Measurements from ENCODE around the gene ITPRID1.
"Not testable (repeated sequence)": the region's sequence is repeated elsewhere in the genome, so short reads cannot be mapped to it uniquely, and the experiment has no call there.

ITPRID1 gene

DNA sequence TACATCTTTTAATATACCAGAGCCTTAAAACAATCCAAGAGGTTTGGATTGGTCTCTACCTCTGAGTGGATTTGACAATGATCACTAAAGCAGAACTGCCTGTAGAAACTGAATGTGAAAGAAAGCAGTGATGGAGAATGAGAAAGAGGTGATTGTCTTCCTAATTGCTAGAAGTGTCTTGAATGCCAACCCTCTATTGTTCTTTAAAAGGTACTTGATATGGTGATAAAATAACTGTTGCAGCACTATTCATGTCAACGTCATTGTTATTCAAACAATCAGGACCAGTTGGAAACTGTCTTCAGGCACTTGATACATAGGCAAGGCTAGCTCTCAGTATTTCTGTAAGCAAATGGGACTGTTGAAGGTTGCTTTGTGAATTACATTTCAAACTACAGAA is 47.9 kb upstream of the ITPRID1 start:
- no peaks in the 10 kb centered on the region for H4K20me1 ChIP-seq (ENCODE audit: low read depth, low read length)
- no peaks in the 10 kb centered on the region for H3K36me3 ChIP-seq (ENCODE audit: low read length)
- H3K9me2 ChIP-seq (replicated peaks; ENCODE audit: insufficient read depth, low read length): no peaks in the 10 kb centered on the region
- no peaks in the 10 kb centered on the region for H3K79me2 ChIP-seq (ENCODE audit: insufficient read depth, low read length)
- no peaks in the 10 kb centered on the region; the same call in 1 of the 2 replicates for H3K27me3 ChIP-seq (ENCODE audit: low read length)
- TF ChIP-seq CTCF (IDR thresholded peaks at IDR 0.05; ENCODE audit: insufficient read depth, low read length, poor library complexity, severe bottlenecking): no peak
- TF ChIP-seq EZH2phosphoT487 (conservative IDR thresholded peaks at IDR 0.05; ENCODE audit: low read length): no peak
- H3K4me2 ChIP-seq (ENCODE audit: low read depth, low read length, poor library complexity, severe bottlenecking): no peak overlapping the region
- no peaks in the 10 kb centered on the region for H3K9me3 ChIP-seq (ENCODE audit: insufficient read depth, low read length)
- no peaks in the 10 kb centered on the region for H3F3A ChIP-seq (ENCODE audit: insufficient read depth)
- no peak overlapping the region for H3K9ac ChIP-seq (ENCODE audit: low read length)
- no peak overlapping the region for H3K27ac ChIP-seq (ENCODE audit: low read depth, low read length)
- H3K4me3 ChIP-seq (ENCODE audit: insufficient read depth, low read length, poor library complexity, severe bottlenecking): no peak overlapping the region
- no peak overlapping the region for H2AFZ ChIP-seq (ENCODE audit: low read depth, low read length, severe bottlenecking)

DNA sequence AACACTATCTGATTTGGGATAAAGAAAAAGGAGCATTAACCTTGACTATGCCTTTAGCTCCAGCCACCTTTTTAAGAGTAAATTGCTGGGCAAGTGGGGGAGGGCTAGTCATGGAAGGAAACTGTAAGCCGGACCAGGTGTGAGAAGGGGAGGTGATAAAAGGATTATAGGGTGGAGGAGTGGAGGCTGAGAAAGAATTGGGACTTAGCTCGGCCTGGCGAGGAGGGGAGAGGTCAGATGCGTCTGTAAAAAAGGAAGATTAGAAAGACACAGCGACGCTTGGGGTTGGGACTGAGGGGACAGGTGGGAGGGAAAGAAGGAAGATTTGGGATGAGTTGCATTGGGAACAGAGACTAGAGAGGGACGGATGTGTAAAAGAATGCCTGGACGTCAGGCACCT is 43.0 kb upstream of the ITPRID1 start:
- not testable (repeated sequence) for H3K36me3 ChIP-seq (ENCODE audit: low read length); H3K4me2 ChIP-seq (ENCODE audit: low read depth, low read length, poor library complexity, severe bottlenecking); H3K9me2 ChIP-seq (replicated peaks; ENCODE audit: insufficient read depth, low read length); H4K20me1 ChIP-seq (ENCODE audit: low read depth, low read length); H3K9me3 ChIP-seq (ENCODE audit: insufficient read depth, low read length); H3K27ac ChIP-seq (ENCODE audit: low read depth, low read length); H3K4me3 ChIP-seq (ENCODE audit: insufficient read depth, low read length, poor library complexity, severe bottlenecking); H3F3A ChIP-seq (ENCODE audit: insufficient read depth); H3K27me3 ChIP-seq (ENCODE audit: low read length); H3K9ac ChIP-seq (ENCODE audit: low read length); H2AFZ ChIP-seq (ENCODE audit: low read depth, low read length, severe bottlenecking); H3K79me2 ChIP-seq (ENCODE audit: insufficient read depth, low read length)

- H3K36me3 ChIP-seq (ENCODE audit: low read length): no peaks in the 10 kb centered on the region
- no peaks in the 10 kb centered on the region for H3K27me3 ChIP-seq (ENCODE audit: low read length)
- no peak overlapping the region for H3K27ac ChIP-seq (ENCODE audit: low read depth, low read length)
- H3K4me2 ChIP-seq (ENCODE audit: low read depth, low read length, poor library complexity, severe bottlenecking): no peak overlapping the region
- H3K9me2 ChIP-seq (replicated peaks; ENCODE audit: insufficient read depth, low read length): no peaks in the 10 kb centered on the region
- H2AFZ ChIP-seq (ENCODE audit: low read depth, low read length, severe bottlenecking): no peak overlapping the region
- no peaks in the 10 kb centered on the region for H3K79me2 ChIP-seq (ENCODE audit: insufficient read depth, low read length)
- no peaks in the 10 kb centered on the region for H3K9me3 ChIP-seq (ENCODE audit: insufficient read depth, low read length)
- TF ChIP-seq CTCF (IDR thresholded peaks at IDR 0.05; ENCODE audit: insufficient read depth, low read length, poor library complexity, severe bottlenecking) (no peak), EZH2phosphoT487 (conservative IDR thresholded peaks at IDR 0.05; ENCODE audit: low read length) (no peak)
- H4K20me1 ChIP-seq (ENCODE audit: low read depth, low read length): no peaks in the 10 kb centered on the region
- H3F3A ChIP-seq (ENCODE audit: insufficient read depth): no peaks in the 10 kb centered on the region
- H3K4me3 ChIP-seq (ENCODE audit: insufficient read depth, low read length, poor library complexity, severe bottlenecking): no peak overlapping the region
- no peak overlapping the region for H3K9ac ChIP-seq (ENCODE audit: low read length)
Observed at GRCh38 chr7:31475368-31475767, 38.5 kb upstream of the ITPRID1 start.

DNA sequence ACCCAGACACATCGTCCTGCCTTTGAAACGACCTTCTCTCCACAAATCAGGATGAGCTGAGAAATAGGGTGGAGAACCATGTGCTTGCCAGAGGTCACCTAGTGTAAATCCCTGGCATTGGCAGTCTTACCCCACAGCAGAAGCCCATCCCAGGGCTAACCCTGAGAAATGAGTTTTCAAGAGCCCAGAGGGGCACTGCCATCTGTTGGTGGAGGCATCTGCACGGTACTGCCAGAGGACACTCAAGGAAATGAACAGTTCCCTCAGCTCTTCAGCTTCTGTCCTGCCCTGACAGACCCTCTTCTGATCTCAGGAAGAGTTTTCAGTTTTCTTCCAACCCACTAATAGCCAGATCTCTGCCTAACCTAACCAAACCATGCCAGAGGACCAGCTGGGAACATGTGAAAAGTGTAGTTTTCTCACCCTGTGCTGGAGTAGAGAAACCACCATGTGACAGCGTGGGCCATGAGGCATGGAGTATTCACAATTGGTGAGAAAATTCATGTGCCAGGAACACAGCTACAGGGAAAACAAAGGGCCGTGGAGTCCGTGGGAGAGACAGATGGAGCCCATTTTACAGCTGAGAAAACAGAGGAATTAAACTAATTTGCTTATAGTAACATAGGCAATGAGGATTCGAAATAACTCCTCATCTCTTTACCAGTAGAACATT is 37.7 kb upstream of the ITPRID1 start:
- Histone ChIP-seq H3K4me2 (ENCODE audit: low read depth, low read length, poor library complexity, severe bottlenecking) (no peak overlapping the region), H3K36me3 (ENCODE audit: low read length) (no peaks in the 10 kb centered on the region), H2AFZ (ENCODE audit: low read depth, low read length, severe bottlenecking) (no peak overlapping the region), H3K27ac (ENCODE audit: low read depth, low read length) (no peak overlapping the region), H3K9me2 (replicated peaks; ENCODE audit: insufficient read depth, low read length) (no peaks in the 10 kb centered on the region), H4K20me1 (ENCODE audit: low read depth, low read length) (no peaks in the 10 kb centered on the region), H3K9me3 (ENCODE audit: insufficient read depth, low read length) (no peaks in the 10 kb centered on the region), H3F3A (ENCODE audit: insufficient read depth) (no peaks in the 10 kb centered on the region), H3K4me3 (ENCODE audit: insufficient read depth, low read length, poor library complexity, severe bottlenecking) (no peak overlapping the region), H3K9ac (ENCODE audit: low read length) (no peak overlapping the region), H3K27me3 (ENCODE audit: low read length) (no peaks in the 10 kb centered on the region), H3K79me2 (ENCODE audit: insufficient read depth, low read length) (no peaks in the 10 kb centered on the region)
- TF ChIP-seq CTCF (IDR thresholded peaks at IDR 0.05; ENCODE audit: insufficient read depth, low read length, poor library complexity, severe bottlenecking) (no peak), EZH2phosphoT487 (conservative IDR thresholded peaks at IDR 0.05; ENCODE audit: low read length) (no peak)
